ENCODE results near the gene HTRA2.
"Not testable (repeated sequence)": the region's sequence is repeated elsewhere in the genome, so short reads cannot be mapped to it uniquely, and the experiment has no call there.

DNA sequence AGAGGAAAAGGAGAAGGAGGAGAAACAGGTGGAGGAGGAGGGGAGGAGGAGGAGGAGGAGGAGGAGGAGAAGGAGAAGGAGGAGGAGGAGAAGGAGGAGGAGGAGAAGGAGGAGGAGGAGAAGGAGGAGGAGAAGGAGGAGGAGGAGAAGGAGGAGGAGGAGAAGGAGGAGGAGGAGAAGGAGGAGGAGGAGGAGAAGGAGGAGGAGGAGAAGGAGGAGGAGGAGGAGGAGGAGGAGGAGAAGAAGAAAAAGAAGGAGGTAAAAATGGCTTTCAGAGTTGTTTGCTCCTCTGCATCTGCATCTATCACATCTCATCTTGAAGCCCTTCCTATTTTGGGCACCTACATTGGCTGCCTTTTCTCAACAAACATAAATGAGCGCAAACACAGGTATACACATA lies 31.3 kb downstream of the HTRA2 start:
- not testable (repeated sequence) for TF ChIP-seq POLR2A, POLR2AphosphoS5 (IDR thresholded peaks at IDR 0.05; ENCODE audit: low read depth, low read length)
